Uterus (tissue), 2 donors: ENCODE measurements around the gene LRRC8A.

ENCODE experiments used
- CTCF ChIP-seq, 4 experiments: fragments of 200-600 bp in 2 of 4; fragments of 450-650 bp in 2 of 4; sonication (generic) in 2 of 4; IDR thresholded peaks; one replicate each; pipeline ENCODE4 v1.5.1; 2016 to 2019; ENCODE audit warnings: antibody characterized with exemption in 4 of 4, mild to moderate bottlenecking in 2 of 4, moderate library complexity in 1 of 4
- POLR2A ChIP-seq, 2 donors: fragments of 450-650 bp; IDR thresholded peaks; one replicate each; pipeline ENCODE4 v1.6.1; 2016; ENCODE audit warnings: antibody characterized with exemption in 2 of 2, mild to moderate bottlenecking in 1 of 2, moderate library complexity in 1 of 2

GRCh38 chr9:128940946-128941755, 59.2 kb downstream of the LRRC8A start:
- TF ChIP-seq POLR2A (IDR thresholded peaks at IDR 0.05) (no peak), CTCF (IDR thresholded peaks at IDR 0.05) (no peak)
